ENCODE data around the gene ABHD12. TPM values are rescaled to one million over a fixed set of nuclear protein-coding genes. Genes with fewer than 3 reads are reported as not detected.

The ABHD12 gene
- total and polyA plus RNA-seq, 2 donors (not counting 3 experiments of a cell fraction or from before 2014, with no cell fraction given), result 19.2 to 36.0 TPM

- Histone ChIP-seq H3K4me3 (replicated peaks in 1 of 3; ENCODE audit: insufficient read depth in 1 of 3, low read depth in 1 of 3, low read length in 3 of 3) (no peak overlapping the region), H3K79me2 (ENCODE audit: control insufficient read depth, insufficient read depth, low read length) (no peaks in the 10 kb centered on the region), H4K20me1 (replicated peaks; ENCODE audit: control insufficient read depth, extremely low read depth, insufficient read depth, low read length) (no peaks in the 10 kb centered on the region), H3K9me1 (replicated peaks; ENCODE audit: control insufficient read depth, extremely low read depth, insufficient read depth, low read length) (no peaks in the 10 kb centered on the region), H3K4me2 (ENCODE audit: insufficient read depth, low read length) (no peak overlapping the region), H3K27ac (ENCODE audit: insufficient read depth, low read depth, low read length) (no peak overlapping the region), H3K9ac (replicated peaks; ENCODE audit: extremely low read depth, insufficient read depth, low read length) (no peak overlapping the region), H3K27me3 (ENCODE audit: control insufficient read depth in 2 of 2, insufficient read depth in 2 of 2, low read length in 2 of 2) (no peaks in the 10 kb centered on the region), H2AFZ (ENCODE audit: low read depth, low read length) (no peak overlapping the region), H3K9me3 (replicated peaks; ENCODE audit: control insufficient read depth, insufficient read depth, low read length) (no peaks in the 10 kb centered on the region), H3K36me3 (ENCODE audit: control insufficient read depth in 2 of 2, extremely low read depth in 1 of 2, insufficient read depth in 2 of 2, low read length in 2 of 2) (peaks cover 0 to 3% of the 10 kb centered on the region in 2 experiments), H3K4me1 (ENCODE audit: control insufficient read depth, extremely low read depth, insufficient read depth, low read length) (no peaks in the 10 kb centered on the region)
- ChIA-PET POLR2A (no interaction called here), CTCF (interaction anchor here (5.1 kb wide), 1 partner anchor 96 kb away, joined by 49 read pairs; no protein-coding TSS in a partner anchor)
- intact Hi-C loops (cut with micrococcal nuclease) (no loop called here), dilution Hi-C loops (cut with MboI; ENCODE audit: extremely low pct_ligation_motif_present, low sequenced_read_pairs) (no loop called here)
- no peak for TF ChIP-seq MAX (IDR thresholded peaks at IDR 0.05; ENCODE audit: insufficient read depth, insufficient read length)
- TF ChIP-seq FOS (IDR thresholded peaks at IDR 0.05; ENCODE audit: borderline replicate concordance, insufficient read depth, low read length), result no peak
- no peak for TF ChIP-seq CTCF (IDR thresholded peaks at IDR 0.05; ENCODE audit: extremely low read depth in 1 of 2, insufficient read depth in 1 of 2, low read depth in 1 of 2, low read length in 2 of 2)
- TF ChIP-seq MYC (IDR thresholded peaks at IDR 0.05; ENCODE audit: low read depth, low read length), result no peak
- no peak for TF ChIP-seq JUN (IDR thresholded peaks at IDR 0.05; ENCODE audit: borderline replicate concordance, insufficient read depth, insufficient read length, low read depth)
- no peak for TF ChIP-seq POLR2AphosphoS5 (IDR thresholded peaks at IDR 0.05; ENCODE audit: insufficient read depth, low read depth, low read length)
- TF ChIP-seq POLR2A (IDR thresholded peaks at IDR 0.05; ENCODE audit: low read depth, low read length), result no peak
- no peak for TF ChIP-seq GATA2 (IDR thresholded peaks at IDR 0.05; ENCODE audit: insufficient read depth, insufficient read length, low read depth, low read length)
- no peak for TF ChIP-seq EZH2 (IDR thresholded peaks at IDR 0.05; ENCODE audit: borderline replicate concordance, low read depth, low read length, severe bottlenecking)
- FAIRE-seq (no peak), DNase-seq (ENCODE audit: low read depth, low spot score) (no peak)
- no TSS peak for BruUV-seq (replicated peaks)
These were observed 87.2 kb downstream of the ABHD12 start for GRCh38 chr20:25303292-25304024.
